Right renal cortex interstitium (tissue), 3 donors: ENCODE data around the gene SMIM28. TPM values are rescaled to one million over a fixed set of nuclear protein-coding genes. Genes with fewer than 3 reads are reported as not detected.
"Not testable (repeated sequence)": the region's sequence is repeated elsewhere in the genome, so short reads cannot be mapped to it uniquely, and the experiment has no call there.

Experiments
- DNase-seq, 3 donors: peaks; one replicate each; pipeline ENCODE4 v3.0.0-alpha.2; 2013; ENCODE audit warnings: low read depth in 3 of 3, low spot score in 2 of 3
- polyA plus RNA-seq, 3 donors: library from polyadenylated mRNA; unstranded; fragments of 120-200 nt; gene quantifications; one replicate each; pipeline ENCODE4 v1.2.1, GENCODE V29; 2013; ENCODE audit not compliant: insufficient read length in 3 of 3

The SMIM28 gene
- polyA plus RNA-seq: under 1 TPM in 1 of 3 donors, not detected in 2; 0.14 TPM

DNA sequence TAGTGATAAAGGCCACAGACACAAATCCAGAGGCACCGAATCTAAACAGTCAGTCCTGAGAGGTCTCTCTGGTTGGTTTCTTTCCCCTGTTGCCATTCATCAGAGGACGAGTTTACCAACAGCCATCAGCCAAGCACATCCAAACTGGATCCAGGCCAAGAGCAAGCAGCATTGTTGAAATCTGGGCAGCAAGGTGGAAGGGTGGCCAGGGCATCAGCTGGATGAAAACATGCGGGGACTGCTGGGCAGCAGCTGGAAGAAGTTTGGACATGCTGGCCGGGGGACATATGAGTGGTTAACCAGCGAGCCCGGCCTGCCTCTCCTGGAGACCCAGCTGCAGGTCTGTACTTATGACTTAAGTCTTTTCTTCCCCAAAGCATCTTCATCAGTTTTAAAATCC lies at the start of gene SMIM28:
TSS of gene SMIM28 (plus strand) at position 62 of the 400 bp plus-strand sequence. CDS start at position 230, 168 bp downstream.
- no peak for DNase-seq

- no peak for DNase-seq
These were observed 49.5 kb upstream of the SMIM28 start for GRCh38 chr6:138328210-138328609.

DNA sequence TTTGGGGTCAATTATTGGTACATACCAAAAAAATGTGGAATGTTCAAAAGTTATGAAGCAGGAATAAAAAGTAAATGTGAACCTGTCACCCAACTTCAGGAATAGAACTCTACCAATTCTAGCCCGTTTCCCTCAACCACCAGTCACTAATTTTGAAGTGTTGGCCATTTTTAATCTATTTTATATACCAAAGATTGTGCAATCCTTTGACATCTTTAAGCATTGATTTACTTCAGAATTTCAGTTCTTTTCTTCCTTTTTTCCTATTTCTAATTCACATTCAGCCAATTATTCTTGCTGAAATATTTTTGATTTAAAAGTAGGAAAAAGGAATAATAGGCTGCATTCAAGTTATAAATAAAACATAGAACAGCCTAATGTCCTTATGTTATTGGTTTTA lies 46.9 kb upstream of the SMIM28 start:
- no peak for DNase-seq

- DNase-seq: no peak
These were observed 46.3 kb upstream of the SMIM28 start for GRCh38 chr6:138331444-138331843.

GRCh38 chr6:138331984-138332383 lies 45.7 kb upstream of the SMIM28 start:
- no peak for DNase-seq

DNA sequence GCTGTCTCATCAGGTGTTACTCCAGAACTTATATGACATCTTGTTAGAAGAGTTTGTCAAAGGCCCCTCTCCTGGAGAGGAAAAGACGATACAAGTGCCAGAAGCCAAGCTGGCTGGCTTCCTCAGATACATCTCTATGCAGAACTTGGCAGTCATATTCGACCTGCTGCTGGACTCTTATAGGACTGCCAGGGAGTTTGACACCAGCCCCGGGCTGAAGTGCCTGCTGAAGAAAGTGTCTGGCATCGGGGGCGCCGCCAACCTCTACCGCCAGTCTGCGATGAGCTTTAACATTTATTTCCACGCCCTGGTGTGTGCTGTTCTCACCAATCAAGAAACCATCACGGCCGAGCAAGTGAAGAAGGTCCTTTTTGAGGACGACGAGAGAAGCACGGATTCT lies 43.7 kb upstream of the SMIM28 start:
- no peak for DNase-seq

DNA sequence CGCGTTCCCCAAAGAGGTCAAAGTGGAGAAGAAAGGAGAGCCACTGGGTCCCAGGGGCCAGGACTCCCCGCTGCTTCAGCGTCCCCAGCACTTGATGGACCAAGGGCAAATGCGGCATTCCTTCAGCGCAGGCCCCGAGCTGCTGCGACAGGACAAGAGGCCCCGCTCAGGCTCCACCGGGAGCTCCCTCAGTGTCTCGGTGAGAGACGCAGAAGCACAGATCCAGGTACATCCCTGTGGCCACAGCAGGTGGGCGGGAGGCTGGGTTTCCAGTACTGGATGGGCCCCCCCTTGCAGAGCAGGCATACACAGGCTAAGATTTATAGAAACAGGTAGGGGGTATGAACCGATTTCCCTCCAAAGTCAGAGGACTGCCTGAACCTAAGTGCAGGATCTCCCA lies 42.7 kb upstream of the SMIM28 start:
- no peak for DNase-seq

DNA sequence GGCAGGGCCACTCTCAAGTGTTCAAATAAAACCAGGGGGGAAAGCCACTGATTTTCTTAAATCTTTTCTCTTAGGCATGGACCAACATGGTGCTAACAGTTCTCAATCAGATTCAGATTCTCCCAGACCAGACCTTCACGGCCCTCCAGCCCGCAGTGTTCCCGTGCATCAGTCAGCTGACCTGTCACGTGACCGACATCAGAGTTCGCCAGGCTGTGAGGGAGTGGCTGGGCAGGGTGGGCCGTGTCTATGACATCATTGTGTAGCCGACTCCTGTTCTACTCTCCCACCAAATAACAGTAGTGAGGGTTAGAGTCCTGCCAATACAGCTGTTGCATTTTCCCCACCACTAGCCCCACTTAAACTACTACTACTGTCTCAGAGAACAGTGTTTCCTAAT lies 41.5 kb upstream of the SMIM28 start:
- no peak for DNase-seq

GRCh38 chr6:138337076-138337475 lies 40.6 kb upstream of the SMIM28 start:
- DNase-seq: no peak

DNA sequence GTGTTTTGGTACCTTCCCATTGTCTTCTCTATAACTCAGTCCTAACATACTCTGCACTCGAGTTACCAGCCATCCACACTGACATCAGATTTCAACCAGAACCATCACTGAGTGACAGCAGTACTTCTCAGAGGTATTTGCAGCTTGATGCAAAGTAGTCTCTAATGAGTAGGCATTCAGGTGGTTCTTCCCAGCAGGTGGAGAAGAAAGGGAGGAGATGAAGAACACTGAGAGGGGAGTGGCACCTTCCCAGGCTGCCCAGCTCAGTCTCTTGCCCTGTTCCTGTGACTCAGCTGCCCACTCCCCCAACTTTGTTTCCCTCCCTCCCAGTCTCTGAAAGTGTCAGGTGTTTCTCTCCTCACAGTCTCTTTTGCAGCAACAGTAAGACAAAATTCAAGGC lies 38.7 kb upstream of the SMIM28 start:
- no peak for DNase-seq

DNA sequence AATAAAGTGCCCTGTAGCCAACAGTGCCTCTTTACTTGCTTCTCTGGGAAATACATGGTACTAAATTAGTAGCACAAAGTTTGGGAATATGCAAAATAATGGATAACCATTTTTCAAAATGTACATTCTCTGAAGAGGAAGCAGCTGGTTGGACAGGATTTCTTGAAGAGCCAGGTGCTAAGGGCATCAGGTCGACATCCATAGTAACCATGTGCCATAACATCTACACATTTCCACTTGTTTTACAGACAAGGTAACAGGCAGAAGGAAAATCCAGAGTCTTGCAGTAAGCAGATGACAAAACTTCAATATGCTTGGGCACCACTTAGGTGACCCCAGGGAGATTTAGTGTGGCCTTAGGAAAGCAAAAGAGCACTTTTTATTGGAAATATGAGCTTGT lies 36.5 kb upstream of the SMIM28 start:
- DNase-seq: no peak

DNA sequence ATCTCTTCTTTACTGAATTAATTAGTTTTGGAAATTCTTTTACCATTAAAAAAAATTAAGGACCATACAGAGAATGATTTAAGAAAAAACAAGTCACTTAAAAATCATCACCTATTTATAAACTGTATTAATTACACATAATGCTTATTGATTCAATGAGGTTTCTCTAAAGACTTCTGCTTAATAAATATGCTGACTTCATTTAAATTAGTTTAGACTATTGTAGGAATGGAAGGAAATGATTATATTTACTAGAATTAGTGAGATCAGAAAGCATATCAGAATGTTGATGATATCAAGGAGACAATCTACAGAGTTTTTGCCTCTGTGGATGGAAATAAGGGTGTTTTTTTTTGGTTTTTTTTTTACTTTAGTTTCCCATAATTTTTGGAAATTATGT lies 34.6 kb upstream of the SMIM28 start:
- DNase-seq: no peak

DNA sequence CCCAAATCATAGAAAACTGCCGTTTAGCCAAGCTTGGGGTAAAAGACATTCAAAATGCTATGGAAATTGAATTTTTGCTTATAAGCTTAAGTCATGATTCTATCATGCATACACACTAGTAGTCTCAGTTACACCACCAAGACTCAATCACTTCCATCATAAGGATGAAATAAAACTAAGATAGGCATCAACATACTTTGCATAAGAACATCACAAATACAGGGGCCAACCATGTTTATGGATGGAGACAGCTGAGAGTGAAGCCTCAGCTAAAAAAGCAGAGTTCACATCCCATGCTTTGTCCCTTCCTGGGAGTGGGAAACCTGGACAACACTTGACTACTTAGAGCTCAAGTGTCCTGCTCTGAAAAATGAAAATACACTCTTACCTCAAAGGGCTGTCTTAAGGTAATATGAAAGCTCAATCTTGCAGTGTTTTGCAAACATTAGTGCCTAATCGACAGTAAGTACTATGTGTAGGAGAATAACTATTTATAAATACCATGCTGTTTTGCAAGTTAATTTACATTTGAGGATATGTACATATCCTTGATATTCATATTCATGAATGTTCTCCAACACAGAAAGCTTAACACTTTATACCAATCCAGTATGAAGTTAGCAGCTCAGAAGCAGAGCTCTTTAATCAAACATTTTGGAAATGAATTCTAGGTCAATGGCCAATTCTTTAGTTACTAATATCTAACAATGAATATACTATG lies 32.0 kb upstream of the SMIM28 start:
- no peak for DNase-seq

GRCh38 chr6:138346302-138347195 lies 31.2 kb upstream of the SMIM28 start:
- no peak for DNase-seq

DNA sequence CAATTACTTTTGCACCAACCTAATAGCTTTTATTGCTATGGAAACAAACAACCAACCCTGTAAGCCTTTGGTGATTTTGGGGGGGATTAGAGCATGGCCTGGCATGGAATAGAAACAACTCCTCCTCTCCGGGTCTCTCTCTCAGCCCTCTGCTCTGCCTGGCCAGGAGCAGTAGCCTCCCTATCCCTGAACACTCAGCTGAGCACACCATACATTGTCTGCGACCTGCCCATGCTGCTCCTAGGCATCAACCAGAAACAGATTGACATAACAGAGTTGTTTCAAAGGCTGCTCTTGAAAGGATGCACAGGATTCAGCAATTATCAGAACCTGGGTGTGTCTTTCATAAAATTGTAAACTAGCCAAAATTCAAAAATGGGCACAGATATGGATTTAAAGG lies 29.8 kb upstream of the SMIM28 start:
- DNase-seq: no peak

DNA sequence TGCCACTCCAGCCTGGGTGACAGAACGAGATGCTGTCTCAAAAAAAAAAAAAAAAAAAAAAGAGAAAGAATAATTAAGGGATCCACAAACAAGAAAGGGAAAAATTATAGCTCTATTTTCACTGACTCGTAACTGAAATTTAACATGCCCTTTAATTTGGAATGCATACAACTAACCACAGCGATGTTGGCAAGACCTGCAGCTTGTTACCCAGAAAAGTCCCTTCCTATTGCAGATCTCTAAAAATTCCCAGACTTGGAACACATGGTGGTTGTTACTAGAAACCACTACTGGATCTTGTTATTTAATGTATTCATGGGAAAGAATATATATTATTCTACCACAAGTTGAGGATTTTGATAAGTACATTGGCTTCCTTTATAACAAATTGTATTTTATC lies 27.8 kb upstream of the SMIM28 start:
- no peak for DNase-seq

DNA sequence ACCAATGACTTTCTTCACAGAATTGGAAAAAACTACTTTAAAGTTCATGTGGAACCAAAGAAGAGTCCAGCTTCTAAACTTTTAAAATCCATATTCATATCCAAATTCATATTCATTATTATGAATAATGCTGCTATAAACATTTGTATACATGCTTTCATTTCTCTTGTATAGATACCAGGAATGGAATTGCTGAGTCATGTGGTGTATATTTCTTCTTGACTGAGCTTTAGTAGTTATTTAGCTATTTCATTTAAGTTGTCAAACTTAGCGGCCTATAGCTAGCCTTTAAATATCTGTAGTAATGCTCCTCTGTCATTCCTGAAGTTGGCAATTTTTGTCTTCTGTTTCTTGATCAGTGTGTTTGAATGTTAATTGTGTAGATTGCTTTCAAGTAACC lies 19.8 kb upstream of the SMIM28 start:
- DNase-seq: no peak

DNA sequence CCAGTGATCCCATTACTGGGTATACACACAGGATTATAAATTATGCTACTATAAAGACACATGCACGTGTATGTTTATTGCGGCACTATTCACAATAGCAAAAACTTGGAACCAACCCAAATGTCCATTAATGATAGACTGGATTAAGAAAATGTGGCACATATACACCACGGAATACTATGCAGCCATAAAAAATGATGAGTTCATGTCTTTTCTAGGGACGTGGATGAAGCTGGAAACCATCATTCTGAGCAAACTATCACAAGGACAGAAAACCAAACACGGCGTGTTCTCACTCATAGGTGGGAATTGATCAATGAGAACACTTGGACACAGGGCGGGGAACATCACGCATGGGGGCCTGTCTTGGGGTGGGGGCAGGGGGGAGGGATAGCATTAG lies 9.0 kb upstream of the SMIM28 start:
- not testable (repeated sequence) for DNase-seq

GRCh38 chr6:138370631-138371451 lies 6.9 kb upstream of the SMIM28 start:
- DNase-seq: no peak

- DNase-seq: no peak
These were observed 6.3 kb upstream of the SMIM28 start for GRCh38 chr6:138371452-138371711.

- DNase-seq: no peak
These were observed 6.0 kb upstream of the SMIM28 start for GRCh38 chr6:138371720-138372119.
